Neural progenitor cell (in vitro differentiated cells): ENCODE data around the gene SPRR3.

Source experiments
- EZH2 ChIP-seq: fragments of 200-600 bp; sonication (generic); IDR thresholded peaks from 2 replicates; pipeline ENCODE4 v1.6.1; 2017; ENCODE audit warnings: antibody characterized with exemption, mild to moderate bottlenecking, moderate library complexity
- EZH2phosphoT487 ChIP-seq: fragments of 200-600 bp; sonication (generic); IDR thresholded peaks from 2 replicates; pipeline ENCODE4 v1.6.1; 2017; ENCODE audit warnings: antibody characterized with exemption
- TF ChIP-seq, protein P1 (sequence below): fragments of 200-600 bp; sonication (generic); IDR thresholded peaks from 2 replicates; pipeline ENCODE4 v1.5.1; 2017; ENCODE audit warnings: antibody characterized with exemption, mild to moderate bottlenecking

DNA sequence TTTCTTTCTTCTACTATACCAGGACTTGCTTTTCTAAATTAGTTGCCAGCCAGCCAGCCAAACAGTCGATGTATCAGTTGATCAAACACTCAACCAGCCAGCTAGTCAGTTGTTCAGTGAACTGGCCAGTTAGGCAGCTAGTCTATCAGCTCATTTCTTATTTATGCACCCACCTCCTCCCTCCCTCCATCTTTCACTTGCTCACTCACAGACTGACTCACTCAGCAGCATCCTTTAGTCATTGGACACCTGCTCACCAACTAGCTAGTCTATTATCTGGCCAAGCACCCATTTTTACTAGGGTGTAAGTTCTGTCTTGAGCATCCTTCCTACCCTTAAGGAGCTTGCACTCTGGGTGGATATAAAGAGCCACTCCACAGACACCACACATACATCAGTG, 37.0 kb upstream of the SPRR3 start:
- TF ChIP-seq, protein P1, sequence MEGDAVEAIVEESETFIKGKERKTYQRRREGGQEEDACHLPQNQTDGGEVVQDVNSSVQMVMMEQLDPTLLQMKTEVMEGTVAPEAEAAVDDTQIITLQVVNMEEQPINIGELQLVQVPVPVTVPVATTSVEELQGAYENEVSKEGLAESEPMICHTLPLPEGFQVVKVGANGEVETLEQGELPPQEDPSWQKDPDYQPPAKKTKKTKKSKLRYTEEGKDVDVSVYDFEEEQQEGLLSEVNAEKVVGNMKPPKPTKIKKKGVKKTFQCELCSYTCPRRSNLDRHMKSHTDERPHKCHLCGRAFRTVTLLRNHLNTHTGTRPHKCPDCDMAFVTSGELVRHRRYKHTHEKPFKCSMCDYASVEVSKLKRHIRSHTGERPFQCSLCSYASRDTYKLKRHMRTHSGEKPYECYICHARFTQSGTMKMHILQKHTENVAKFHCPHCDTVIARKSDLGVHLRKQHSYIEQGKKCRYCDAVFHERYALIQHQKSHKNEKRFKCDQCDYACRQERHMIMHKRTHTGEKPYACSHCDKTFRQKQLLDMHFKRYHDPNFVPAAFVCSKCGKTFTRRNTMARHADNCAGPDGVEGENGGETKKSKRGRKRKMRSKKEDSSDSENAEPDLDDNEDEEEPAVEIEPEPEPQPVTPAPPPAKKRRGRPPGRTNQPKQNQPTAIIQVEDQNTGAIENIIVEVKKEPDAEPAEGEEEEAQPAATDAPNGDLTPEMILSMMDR = no peak
- no peak for TF ChIP-seq EZH2phosphoT487
- no peak for TF ChIP-seq EZH2
